GM12878 (cell line): Measurements from ENCODE around the gene FAM217B. TPM values are rescaled to one million over a fixed set of nuclear protein-coding genes. Genes with fewer than 3 reads are reported as not detected.
"Not testable (repeated sequence)": the region's sequence is repeated elsewhere in the genome, so short reads cannot be mapped to it uniquely, and the experiment has no call there.

Experiments
- ATAC-seq: fragments of 200-7000 bp; cut with Tn5 transposase; 3 replicates; pipeline ENCODE4 v1.9.1; 2020; ENCODE audit warnings: mild to moderate bottlenecking, moderate library complexity
- BruUV-seq: library from RNA; stranded (reverse); fragments of 400-500 nt; replicated peaks from 2 replicates; lab custom pipeline; 2021; lab: Mats Ljungman, UMichigan
- CTCF ChIA-PET: fragments of 300-600 bp; sonication (Branson Sonifier 250); formaldehyde crosslinking; extraction: SDS; loops from one replicate; lab custom pipeline; 2021; ENCODE audit warnings: inconsistent platforms; lab: Yijun Ruan, JAX
- POLR2A ChIA-PET: fragments of 350-600 bp; formaldehyde crosslinking; extraction: SDS; loops from one replicate; lab custom pipeline; 2021; ENCODE audit warnings: inconsistent platforms; lab: Charles Lee
- RAD21 ChIA-PET: fragments of 300-600 bp; sonication (Branson Sonifier 250); formaldehyde crosslinking; loops from one replicate; lab custom pipeline; 2023; ENCODE audit warnings: antibody characterized with exemption; ENCODE audit not compliant: unreplicated experiment; lab: Charles Lee
- SMC1A ChIA-PET: fragments of 300-600 bp; sonication (Branson Sonifier 250); formaldehyde crosslinking; loops from one replicate; lab custom pipeline; 2023; ENCODE audit not compliant: unreplicated experiment, uncharacterized antibody; lab: Charles Lee
- DNase-seq: peaks from one replicate; pipeline ENCODE4 v3.0.0-alpha.2; 2011; ENCODE audit warnings: low read depth, low spot score
- FAIRE-seq: peaks from 3 replicates; lab custom pipeline; 2011; peaks lifted over from hg19 to GRCh38; lab: Jason Lieb, UNC
- H2AFZ ChIP-seq: 2 replicates; pipeline ENCODE4 v1.6.0; 2011; ENCODE audit warnings: low read depth, low read length, control low read depth; ENCODE audit not compliant: control insufficient read depth
- H3K27ac ChIP-seq: 2 replicates; pipeline ENCODE4 v1.5.1; 2011; ENCODE audit warnings: control low read depth; ENCODE audit not compliant: control insufficient read depth, insufficient read depth
- H3K27me3 ChIP-seq, 2 experiments: replicated peaks in 1 of 2; 2 replicates each; pipeline versions ENCODE4 v1.6.0 to v1.6.1; 2011; ENCODE audit warnings: low read length in 1 of 2; ENCODE audit not compliant: control insufficient read depth in 2 of 2, insufficient read depth in 2 of 2
- H3K36me3 ChIP-seq, 2 experiments: 2 replicates each; pipeline ENCODE4 v1.5.1; 2011; ENCODE audit warnings: low read length in 1 of 2; ENCODE audit not compliant: control insufficient read depth in 2 of 2, insufficient read depth in 2 of 2
- H3K4me1 ChIP-seq: 2 replicates; pipeline ENCODE4 v1.6.1; 2011; ENCODE audit warnings: mild to moderate bottlenecking, low read length, moderate library complexity, mixed read lengths; ENCODE audit not compliant: control insufficient read depth, insufficient read depth
- H3K4me2 ChIP-seq: 2 replicates; pipeline ENCODE4 v1.6.0; 2011; ENCODE audit warnings: control low read depth; ENCODE audit not compliant: control insufficient read depth, insufficient read depth
- H3K4me3 ChIP-seq: fragments of 200-600 bp; sonication (generic); 2 replicates; pipeline ENCODE4 v1.5.1; 2016
- H3K79me2 ChIP-seq: 2 replicates; pipeline ENCODE4 v1.6.0; 2011; ENCODE audit warnings: low read length; ENCODE audit not compliant: control insufficient read depth, insufficient read depth
- H3K9ac ChIP-seq: 2 replicates; pipeline ENCODE4 v1.8.0; 2011; ENCODE audit warnings: low read length, control low read depth, mixed read lengths; ENCODE audit not compliant: control insufficient read depth, insufficient read depth
- H3K9me3 ChIP-seq: replicated peaks from 3 replicates; pipeline ENCODE4 v1.5.1; 2011; ENCODE audit warnings: mild to moderate bottlenecking, low read length; ENCODE audit not compliant: control insufficient read depth, insufficient read depth
- H4K20me1 ChIP-seq: 2 replicates; pipeline ENCODE4 v1.6.0; 2011; ENCODE audit not compliant: control insufficient read depth, insufficient read depth
- BCLAF1 ChIP-seq: fragments of 450-650 bp; IDR thresholded peaks from 2 replicates; pipeline ENCODE4 v1.6.1; 2017; ENCODE audit warnings: antibody characterized with exemption, mild to moderate bottlenecking, moderate library complexity
- CHD4 ChIP-seq: fragments of 200-600 bp; sonication (generic); IDR thresholded peaks from 2 replicates; pipeline ENCODE4 v1.6.1; 2016; ENCODE audit warnings: mild to moderate bottlenecking
- CTCF ChIP-seq, 3 experiments: IDR thresholded peaks in 2 of 3; conservative IDR thresholded peaks in 1 of 3; 2 replicates each; pipeline ENCODE4 v1.5.1; 2011; ENCODE audit warnings: low read depth in 3 of 3, low read length in 3 of 3, mild to moderate bottlenecking in 3 of 3, control low read depth in 2 of 3, moderate library complexity in 2 of 3, inconsistent platforms in 1 of 3, mixed read lengths in 1 of 3; ENCODE audit not compliant: control insufficient read depth in 2 of 3, insufficient read depth in 1 of 3; ENCODE audit errors: extremely low read depth in 1 of 3
- KAT2A ChIP-seq: conservative IDR thresholded peaks from 2 replicates; pipeline ENCODE4 v1.6.1; 2011; ENCODE audit warnings: low read depth, low read length; ENCODE audit not compliant: control insufficient read depth
- PBX3 ChIP-seq: IDR thresholded peaks from 2 replicates; pipeline ENCODE4 v1.6.1; 2011; ENCODE audit warnings: mild to moderate bottlenecking, low read depth, low read length, moderate library complexity; ENCODE audit not compliant: insufficient replicate concordance
- RAD21 ChIP-seq: IDR thresholded peaks from 2 replicates; pipeline ENCODE4 v1.6.1; 2011; ENCODE audit warnings: mild to moderate bottlenecking, low read depth, low read length, moderate library complexity; ENCODE audit not compliant: insufficient read depth
- ZNF384 ChIP-seq: IDR thresholded peaks from 2 replicates; pipeline ENCODE4 v1.6.1; 2012; ENCODE audit warnings: low read depth, mild to moderate bottlenecking, low read length, improper control_type of control experiment, borderline replicate concordance
- WGBS: methylation state at CpG from one replicate; pipeline ENCODE4 v1.1.6; 2016; ENCODE audit warnings: low lambda C conversion rate; ENCODE audit not compliant: insufficient replicate concordance, insufficient coverage; ENCODE audit errors: missing lambda C conversion rate; 5-methylcytosine and 5-hydroxymethylcytosine counted together
- in situ Hi-C: fragments of 300-500 bp; cut with MboI; formaldehyde crosslinking; loops from 9 replicates; pipeline ENCODE4 v1.14.3; 2018; ENCODE audit warnings: mixed read lengths
- intact Hi-C: fragments of 100-400 bp; cut with micrococcal nuclease; formaldehyde crosslinking; loops from one replicate; pipeline ENCODE4 v1.14.2; 2022; ENCODE audit not compliant: unreplicated experiment
- polyA plus RNA-seq, 11 experiments: library from polyadenylated mRNA; depleted of rRNA in 4 of 11; unstranded in 6 of 11; stranded (reverse) in 5 of 11; fragments of >200 nt; fragmentation: Nextera tagmentation in 4 of 11; fragmentation: Illumina TruSeq in 1 of 11; extraction: Ambion mirVana in 4 of 11; extraction: Trizol in 1 of 11; gene quantifications; 1 replicate in 1 of 11; 2 replicates in 10 of 11; pipeline versions ENCODE4 v1.2.1 to v1.2.3, GENCODE V29; 2011 to 2016; ENCODE audit warnings: inconsistent platforms in 2 of 11, missing spikeins in 2 of 11, low read depth in 1 of 11
- total RNA-seq, 4 experiments: library from RNA; depleted of rRNA in 3 of 4; stranded (reverse); fragments of >200 nt in 3 of 4; fragmentation: Illumina TruSeq in 1 of 4; extraction: Trizol in 1 of 4; gene quantifications; 2 replicates each; pipeline versions ENCODE4 v1.2.1 to v1.2.3, GENCODE V29; 2013 to 2021
- TF ChIP-seq, protein P1 (sequence below): IDR thresholded peaks from 2 replicates; pipeline ENCODE4 v1.6.1; 2012; ENCODE audit warnings: low read depth, low read length, improper control_type of control experiment

Gene FAM217B
- total and polyA plus RNA-seq, 10 of the 15 experiments (the other 5 are each of a cell fraction or from before 2014, with no cell fraction given) = 6.3 to 18.3 (median 10.6) TPM

- in situ Hi-C loops = no loop called here
- WGBS = 58% methylated on average over 8 of the region's 8 CpGs
- TF ChIP-seq ZNF384 (no peak), CTCF (IDR thresholded peaks at IDR 0.05 in 2 of 3, conservative IDR thresholded peaks at IDR 0.05 in 1 of 3; ENCODE audit: control insufficient read depth in 2 of 3, extremely low read depth in 1 of 3, insufficient read depth in 1 of 3, low read depth in 3 of 3, low read length in 3 of 3) (peak in 2 of 3 experiments; percentile 24 to 30; a peak in 3 of 6 replicates), RAD21 (peak; percentile 25; the same call in 1 of the 2 replicates), BCLAF1 (no peak), PBX3 (no peak), CHD4 (no peak), KAT2A (no peak)
- TF ChIP-seq, protein P1, sequence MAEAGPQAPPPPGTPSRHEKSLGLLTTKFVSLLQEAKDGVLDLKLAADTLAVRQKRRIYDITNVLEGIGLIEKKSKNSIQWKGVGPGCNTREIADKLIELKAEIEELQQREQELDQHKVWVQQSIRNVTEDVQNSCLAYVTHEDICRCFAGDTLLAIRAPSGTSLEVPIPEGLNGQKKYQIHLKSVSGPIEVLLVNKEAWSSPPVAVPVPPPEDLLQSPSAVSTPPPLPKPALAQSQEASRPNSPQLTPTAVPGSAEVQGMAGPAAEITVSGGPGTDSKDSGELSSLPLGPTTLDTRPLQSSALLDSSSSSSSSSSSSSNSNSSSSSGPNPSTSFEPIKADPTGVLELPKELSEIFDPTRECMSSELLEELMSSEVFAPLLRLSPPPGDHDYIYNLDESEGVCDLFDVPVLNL = no peak
- BruUV-seq = no TSS peak
- DNase-seq (no peak), ATAC-seq (peak; percentile 56), FAIRE-seq (no peak)
- RAD21 ChIA-PET = interaction anchor here (0.8 to 1.3 kb wide), 3 partner anchors 14 to 21 kb away, joined by 3 to 5 read pairs (median 4); partner anchors contain the start of genes FAM217B and PPP1R3D
- H3K79me2 ChIP-seq = no peaks in the 10 kb centered on the region
- no peaks in the 10 kb centered on the region for H3K4me1 ChIP-seq
- POLR2A ChIA-PET = no interaction called here
- no peak overlapping the region for H3K4me3 ChIP-seq
- CTCF ChIA-PET = interaction anchor here (1.0 to 12.8 kb wide), 3 partner anchors 18 to 102 kb away, joined by 3 to 173 read pairs (median 4); partner anchors contain the start of genes FAM217B, PPP1R3D and SYCP2
- H3K9me3 ChIP-seq = no peaks in the 10 kb centered on the region
- no peak overlapping the region for H2AFZ ChIP-seq
- no peaks in the 10 kb centered on the region; a peak in 1 of 4 replicates for H3K36me3 ChIP-seq
- no peak overlapping the region for H3K4me2 ChIP-seq
- SMC1A ChIA-PET = interaction anchor here (0.6 kb wide), 1 partner anchor 43 kb away, joined by 3 read pairs; no protein-coding TSS in a partner anchor
- no peaks in the 10 kb centered on the region for H3K27me3 ChIP-seq
- H3K27ac ChIP-seq = no peak overlapping the region
- intact Hi-C loops = no loop called here
- H4K20me1 ChIP-seq = no peaks in the 10 kb centered on the region
- no peak overlapping the region for H3K9ac ChIP-seq
Measured at GRCh38 chr20:59955131-59955796, 15.1 kb downstream of the FAM217B start.

GRCh38 chr20:59957568-59957967 is 17.4 kb downstream of the FAM217B start:
- H3K4me1 ChIP-seq, FAIRE-seq, H3K27ac ChIP-seq, intact Hi-C loops, POLR2A ChIA-PET, RAD21 ChIA-PET, BruUV-seq, H3K9ac ChIP-seq, H4K20me1 ChIP-seq, in situ Hi-C loops, ATAC-seq, H3K36me3 ChIP-seq, H2AFZ ChIP-seq, DNase-seq, H3K9me3 ChIP-seq, H3K79me2 ChIP-seq, SMC1A ChIA-PET, H3K4me3 ChIP-seq, H3K27me3 ChIP-seq, H3K4me2 ChIP-seq: not testable (repeated sequence)
- CTCF ChIA-PET = interaction anchor here (1.4 kb wide), 1 partner anchor 23 kb away, joined by 3 read pairs; no protein-coding TSS in a partner anchor
